OCI-LY3 (cell line): ENCODE measurements around the gene DPYSL4.

Experiments used
- CTCF ChIP-seq: fragments of 200-600, 300-600 bp; sonication (generic); IDR thresholded peaks from 2 replicates; pipeline ENCODE4 v1.5.1; 2014; ENCODE audit warnings: antibody characterized with exemption, low read length, low read depth
- EZH2phosphoT487 ChIP-seq: fragments of 200-600 bp; shearing (Covaris generic); IDR thresholded peaks from 2 replicates; pipeline ENCODE4 v1.6.1; 2018; ENCODE audit warnings: antibody characterized with exemption, mixed run types, low read depth

GRCh38 chr10:132206806-132207535 lies 20.2 kb downstream of the DPYSL4 start:
- TF ChIP-seq CTCF (no peak), EZH2phosphoT487 (no peak)
